Tibial nerve (tissue), 3 donors: Measurements from ENCODE around the gene HEATR1.

Source experiments
- CTCF ChIP-seq, 5 experiments: fragments of 200-600 bp in 3 of 5; fragments of 450-650 bp in 2 of 5; sonication (generic) in 3 of 5; IDR thresholded peaks; one replicate each; pipeline ENCODE4 v1.5.1; 2016 to 2019; ENCODE audit warnings: antibody characterized with exemption in 5 of 5, mild to moderate bottlenecking in 3 of 5, moderate library complexity in 2 of 5
- POLR2A ChIP-seq, 2 donors: fragments of 450-650 bp; IDR thresholded peaks; one replicate each; pipeline ENCODE4 v1.6.1; 2017; ENCODE audit warnings: antibody characterized with exemption in 2 of 2, mild to moderate bottlenecking in 2 of 2, moderate library complexity in 2 of 2

GRCh38 chr1:236590553-236591150 is 13.7 kb downstream of the HEATR1 start:
- TF ChIP-seq CTCF (IDR thresholded peaks at IDR 0.05) (no peak), POLR2A (IDR thresholded peaks at IDR 0.05) (no peak)
